OCI-LY3 (cell line): Measurements from ENCODE around the gene ENDOU.

Experiments
- H2AFZ ChIP-seq: fragments of 200-600, 300-600 bp; shearing (Covaris generic); 2 replicates; pipeline ENCODE4 v1.6.0; 2014; ENCODE audit warnings: antibody characterized with exemption, low read depth, low read length
- H3K27ac ChIP-seq: fragments of 200-600, 300-600 bp; sonication (generic); 2 replicates; pipeline ENCODE4 v1.5.1; 2014; ENCODE audit warnings: mild to moderate bottlenecking, low read length, moderate library complexity, mixed read lengths
- H3K27me3 ChIP-seq: fragments of 200-600, 300-600 bp; sonication (generic); 2 replicates; pipeline ENCODE4 v1.6.1; 2014; ENCODE audit warnings: low read depth, low read length, mixed read lengths
- H3K36me3 ChIP-seq: fragments of 200-600, 300-600 bp; sonication (generic); replicated peaks from 2 replicates; pipeline ENCODE3; 2014; ENCODE audit warnings: low read depth, low read length, mixed read lengths
- H3K4me1 ChIP-seq: fragments of 300-600, 200-600 bp; sonication (generic); 2 replicates; pipeline ENCODE4 v1.6.1; 2014; ENCODE audit warnings: low read length, mixed read lengths
- H3K4me2 ChIP-seq: fragments of 200-600, 300-600 bp; sonication (generic); 2 replicates; pipeline ENCODE4 v1.6.1; 2014; ENCODE audit warnings: low read length, mixed read lengths
- H3K4me3 ChIP-seq: fragments of 300-600, 200-600 bp; sonication (generic); 2 replicates; pipeline ENCODE4 v1.5.1; 2014; ENCODE audit warnings: antibody characterized with exemption, mild to moderate bottlenecking, low read length, moderate library complexity
- H3K79me2 ChIP-seq: fragments of 300-600, 200-600 bp; shearing (Covaris generic); 2 replicates; pipeline ENCODE4 v1.6.1; 2014; ENCODE audit warnings: mild to moderate bottlenecking, low read length, mixed read lengths
- H3K9ac ChIP-seq: fragments of 300-600, 200-600 bp; shearing (Covaris generic); 2 replicates; pipeline ENCODE4 v1.6.0; 2014; ENCODE audit warnings: mild to moderate bottlenecking, low read length, moderate library complexity
- H3K9me3 ChIP-seq: fragments of 200-600, 300-600 bp; shearing (Covaris generic); 2 replicates; pipeline ENCODE4 v1.6.1; 2014; ENCODE audit warnings: low read length, mixed read lengths; ENCODE audit not compliant: insufficient read depth
- H4K20me1 ChIP-seq: fragments of 200-600, 300-600 bp; sonication (generic); 2 replicates; pipeline ENCODE4 v1.6.1; 2016; ENCODE audit warnings: low read length, mixed read lengths; ENCODE audit not compliant: insufficient read depth
- CTCF ChIP-seq: fragments of 200-600, 300-600 bp; sonication (generic); IDR thresholded peaks from 2 replicates; pipeline ENCODE4 v1.5.1; 2014; ENCODE audit warnings: antibody characterized with exemption, low read length, low read depth
- EZH2phosphoT487 ChIP-seq: fragments of 200-600 bp; shearing (Covaris generic); IDR thresholded peaks from 2 replicates; pipeline ENCODE4 v1.6.1; 2018; ENCODE audit warnings: antibody characterized with exemption, mixed run types, low read depth

The ENDOU gene

GRCh38 chr12:47770086-47770726 is 44.9 kb upstream of the ENDOU start:
- peaks cover 23% of the 10 kb centered on the region for H3K4me1 ChIP-seq
- no peak overlapping the region for H3K4me3 ChIP-seq
- H4K20me1 ChIP-seq = 0 out of 2 replicates have a peak, but pooled peaks cover under 1% of the 10 kb centered on the region
- peaks cover 10% of the 10 kb centered on the region for H3K79me2 ChIP-seq
- H3K36me3 ChIP-seq = no peaks in the 10 kb centered on the region
- H3K9me3 ChIP-seq = no peaks in the 10 kb centered on the region
- no peak overlapping the region for H3K27ac ChIP-seq
- H3K4me2 ChIP-seq = no peak overlapping the region
- peaks cover 9% of the 10 kb centered on the region for H3K27me3 ChIP-seq
- no peak overlapping the region for H2AFZ ChIP-seq
- no peak overlapping the region for H3K9ac ChIP-seq
- TF ChIP-seq CTCF (no peak), EZH2phosphoT487 (no peak)

- Histone ChIP-seq H3K9me3 (no peaks in the 10 kb centered on the region), H2AFZ (no peak overlapping the region), H3K27ac (no peak overlapping the region), H3K36me3 (no peaks in the 10 kb centered on the region), H4K20me1 (no peaks in the 10 kb centered on the region), H3K9ac (no peak overlapping the region), H3K4me2 (no peak overlapping the region), H3K79me2 (peaks cover 6% of the 10 kb centered on the region; the same call in 1 of the 2 replicates), H3K4me1 (peaks cover 15% of the 10 kb centered on the region), H3K4me3 (no peak overlapping the region), H3K27me3 (peaks cover 9% of the 10 kb centered on the region)
- no peak for TF ChIP-seq CTCF
- TF ChIP-seq EZH2phosphoT487 = no peak
These were observed 44.2 kb upstream of the ENDOU start for GRCh38 chr12:47769234-47770085.

GRCh38 chr12:47768323-47768811 is 43.1 kb upstream of the ENDOU start:
- peaks cover 12% of the 10 kb centered on the region for H3K4me1 ChIP-seq
- TF ChIP-seq EZH2phosphoT487 (no peak), CTCF (no peak)
- H3K27me3 ChIP-seq = peaks cover 9% of the 10 kb centered on the region
- H3K4me2 ChIP-seq = no peak overlapping the region
- no peak overlapping the region for H3K4me3 ChIP-seq
- no peak overlapping the region for H3K9ac ChIP-seq
- H3K27ac ChIP-seq = no peak overlapping the region
- no peaks in the 10 kb centered on the region for H3K79me2 ChIP-seq
- no peaks in the 10 kb centered on the region for H3K9me3 ChIP-seq
- H2AFZ ChIP-seq = no peak overlapping the region
- H4K20me1 ChIP-seq = no peaks in the 10 kb centered on the region
- no peaks in the 10 kb centered on the region for H3K36me3 ChIP-seq

- TF ChIP-seq CTCF (peak; percentile 81), EZH2phosphoT487 (no peak)
- Histone ChIP-seq H3K36me3 (no peaks in the 10 kb centered on the region), H3K9me3 (no peaks in the 10 kb centered on the region), H3K79me2 (no peaks in the 10 kb centered on the region), H3K4me1 (peaks cover 8% of the 10 kb centered on the region), H3K4me3 (no peak overlapping the region), H3K27me3 (peaks cover 9% of the 10 kb centered on the region), H2AFZ (no peak overlapping the region), H3K9ac (no peak overlapping the region), H4K20me1 (no peaks in the 10 kb centered on the region), H3K27ac (no peak overlapping the region), H3K4me2 (no peak overlapping the region)
These were observed 42.0 kb upstream of the ENDOU start for GRCh38 chr12:47767216-47767724.
